ENCODE results near the gene PRPF19.

PRPF19 gene

DNA sequence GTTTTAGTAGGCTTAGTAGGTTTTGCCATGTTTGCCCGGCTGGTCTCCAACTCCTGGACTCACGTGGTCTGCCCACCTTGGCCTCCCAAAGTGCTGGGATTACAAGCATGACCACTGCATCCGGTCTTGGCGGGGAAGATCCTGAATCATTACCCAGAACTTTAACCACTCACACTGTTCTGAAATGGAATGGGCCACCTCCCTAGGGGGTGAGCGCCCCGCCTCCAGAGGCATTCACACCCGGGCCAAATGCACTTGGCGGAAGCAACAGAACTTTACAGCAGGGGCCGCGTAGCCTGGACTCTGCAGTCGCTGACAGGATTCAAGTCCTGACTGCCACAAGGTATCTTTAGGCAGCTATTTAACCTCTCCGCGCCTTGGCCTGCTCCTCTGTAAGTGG is 59.1 kb downstream of the PRPF19 start:
- Histone ChIP-seq H4K20me1 (ENCODE audit: insufficient read depth, low read length, poor library complexity, severe bottlenecking) (no peaks in the 10 kb centered on the region), H3K27me3 (ENCODE audit: insufficient read depth, low read length, poor library complexity, severe bottlenecking) (no peaks in the 10 kb centered on the region), H3K4me1 (ENCODE audit: insufficient read depth, low read length, poor library complexity, severe bottlenecking) (peaks cover 64% of the 10 kb centered on the region), H3K79me2 (ENCODE audit: insufficient read depth, low read length) (peaks cover 78% of the 10 kb centered on the region), H3F3A (ENCODE audit: low read depth) (no peaks in the 10 kb centered on the region), H3K9ac (ENCODE audit: low read depth, low read length, poor library complexity, severe bottlenecking) (peak overlapping the region; percentile 54), H3K9me2 (replicated peaks; ENCODE audit: low read depth, low read length) (no peaks in the 10 kb centered on the region), H2AFZ (ENCODE audit: low read length) (no peak overlapping the region), H3K36me3 (ENCODE audit: insufficient read depth, low read length) (peaks cover 20% of the 10 kb centered on the region; the same call in 1 of the 2 replicates), H3K4me2 (ENCODE audit: low read depth, low read length, poor library complexity, severe bottlenecking) (peak overlapping the region; percentile 67), H3K4me3 (ENCODE audit: low read length, poor library complexity, severe bottlenecking) (no peak overlapping the region), H3K9me3 (ENCODE audit: insufficient read depth, low read depth, low read length) (no peaks in the 10 kb centered on the region)
- TF ChIP-seq, protein P1, sequence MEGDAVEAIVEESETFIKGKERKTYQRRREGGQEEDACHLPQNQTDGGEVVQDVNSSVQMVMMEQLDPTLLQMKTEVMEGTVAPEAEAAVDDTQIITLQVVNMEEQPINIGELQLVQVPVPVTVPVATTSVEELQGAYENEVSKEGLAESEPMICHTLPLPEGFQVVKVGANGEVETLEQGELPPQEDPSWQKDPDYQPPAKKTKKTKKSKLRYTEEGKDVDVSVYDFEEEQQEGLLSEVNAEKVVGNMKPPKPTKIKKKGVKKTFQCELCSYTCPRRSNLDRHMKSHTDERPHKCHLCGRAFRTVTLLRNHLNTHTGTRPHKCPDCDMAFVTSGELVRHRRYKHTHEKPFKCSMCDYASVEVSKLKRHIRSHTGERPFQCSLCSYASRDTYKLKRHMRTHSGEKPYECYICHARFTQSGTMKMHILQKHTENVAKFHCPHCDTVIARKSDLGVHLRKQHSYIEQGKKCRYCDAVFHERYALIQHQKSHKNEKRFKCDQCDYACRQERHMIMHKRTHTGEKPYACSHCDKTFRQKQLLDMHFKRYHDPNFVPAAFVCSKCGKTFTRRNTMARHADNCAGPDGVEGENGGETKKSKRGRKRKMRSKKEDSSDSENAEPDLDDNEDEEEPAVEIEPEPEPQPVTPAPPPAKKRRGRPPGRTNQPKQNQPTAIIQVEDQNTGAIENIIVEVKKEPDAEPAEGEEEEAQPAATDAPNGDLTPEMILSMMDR (conservative IDR thresholded peaks at IDR 0.05; ENCODE audit: low read length) = no peak
- no peak for TF ChIP-seq EZH2phosphoT487 (IDR thresholded peaks at IDR 0.05; ENCODE audit: borderline replicate concordance)

DNA sequence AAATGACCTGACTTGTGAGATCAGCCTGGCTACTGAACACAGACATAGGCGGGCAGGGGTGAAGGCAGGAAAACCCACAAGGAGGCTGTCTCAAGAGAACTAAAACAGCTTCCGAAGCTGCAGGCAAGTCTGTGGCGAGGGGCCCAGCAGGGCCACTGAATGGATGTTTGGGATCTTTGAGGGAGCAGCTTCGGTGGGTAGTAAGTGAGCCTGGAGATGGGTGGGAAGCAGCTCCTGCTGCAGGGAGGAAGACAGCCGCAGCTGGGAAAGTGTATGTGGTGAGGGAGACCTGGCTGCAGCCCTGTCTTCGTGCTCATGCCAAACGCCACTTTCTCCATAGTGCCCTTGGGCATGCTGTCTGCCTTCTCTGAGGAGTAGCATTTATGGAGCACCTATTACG is 61.0 kb downstream of the PRPF19 start:
- no peaks in the 10 kb centered on the region for H3K9me2 ChIP-seq (replicated peaks; ENCODE audit: low read depth, low read length)
- no peak for TF ChIP-seq EZH2phosphoT487 (IDR thresholded peaks at IDR 0.05; ENCODE audit: borderline replicate concordance)
- TF ChIP-seq, protein P1 (conservative IDR thresholded peaks at IDR 0.05; ENCODE audit: low read length) = no peak
- H3K36me3 ChIP-seq (ENCODE audit: insufficient read depth, low read length) = peaks cover 4% of the 10 kb centered on the region; the same call in 1 of the 2 replicates
- peaks cover 72% of the 10 kb centered on the region for H3K4me1 ChIP-seq (ENCODE audit: insufficient read depth, low read length, poor library complexity, severe bottlenecking)
- peaks cover 62% of the 10 kb centered on the region for H3K79me2 ChIP-seq (ENCODE audit: insufficient read depth, low read length)
- H2AFZ ChIP-seq (ENCODE audit: low read length) = no peak overlapping the region
- H3K4me2 ChIP-seq (ENCODE audit: low read depth, low read length, poor library complexity, severe bottlenecking) = peak overlapping the region; percentile 88
- H3K4me3 ChIP-seq (ENCODE audit: low read length, poor library complexity, severe bottlenecking) = peak overlapping the region; percentile 96
- no peaks in the 10 kb centered on the region for H3F3A ChIP-seq (ENCODE audit: low read depth)
- H4K20me1 ChIP-seq (ENCODE audit: insufficient read depth, low read length, poor library complexity, severe bottlenecking) = no peaks in the 10 kb centered on the region
- no peaks in the 10 kb centered on the region for H3K27me3 ChIP-seq (ENCODE audit: insufficient read depth, low read length, poor library complexity, severe bottlenecking)
- H3K9ac ChIP-seq (ENCODE audit: low read depth, low read length, poor library complexity, severe bottlenecking) = peak overlapping the region; percentile 85
- H3K9me3 ChIP-seq (ENCODE audit: insufficient read depth, low read depth, low read length) = no peaks in the 10 kb centered on the region

DNA sequence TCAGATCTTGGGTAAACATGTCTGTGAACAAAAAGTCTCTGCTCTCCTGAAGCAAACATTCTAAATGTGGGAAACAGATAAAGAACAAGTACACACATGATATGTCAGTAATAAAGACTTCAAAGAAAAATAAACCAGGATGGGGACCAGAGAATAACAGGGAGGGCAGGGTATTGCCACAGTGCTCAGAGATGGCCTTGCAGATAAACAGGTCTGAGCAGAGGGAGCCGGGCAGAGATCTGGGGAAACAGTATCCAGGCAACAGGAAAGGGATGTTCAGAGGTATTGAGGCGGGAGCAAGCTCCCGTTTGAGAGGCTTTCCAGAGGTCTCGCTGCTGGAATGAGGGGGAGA is 61.5 kb downstream of the PRPF19 start:
- H3K36me3 ChIP-seq (ENCODE audit: insufficient read depth, low read length) = peaks cover under 1% of the 10 kb centered on the region; the same call in 1 of the 2 replicates
- H3K4me2 ChIP-seq (ENCODE audit: low read depth, low read length, poor library complexity, severe bottlenecking) = peak overlapping the region; percentile 88
- H3K79me2 ChIP-seq (ENCODE audit: insufficient read depth, low read length) = peaks cover 58% of the 10 kb centered on the region
- peak overlapping the region; percentile 96 for H3K4me3 ChIP-seq (ENCODE audit: low read length, poor library complexity, severe bottlenecking)
- no peaks in the 10 kb centered on the region for H3F3A ChIP-seq (ENCODE audit: low read depth)
- H3K9me2 ChIP-seq (replicated peaks; ENCODE audit: low read depth, low read length) = no peaks in the 10 kb centered on the region
- no peak for TF ChIP-seq EZH2phosphoT487 (IDR thresholded peaks at IDR 0.05; ENCODE audit: borderline replicate concordance)
- TF ChIP-seq, protein P1 (conservative IDR thresholded peaks at IDR 0.05; ENCODE audit: low read length) = no peak
- peaks cover 67% of the 10 kb centered on the region for H3K4me1 ChIP-seq (ENCODE audit: insufficient read depth, low read length, poor library complexity, severe bottlenecking)
- no peak overlapping the region for H2AFZ ChIP-seq (ENCODE audit: low read length)
- peak overlapping the region; percentile 85 for H3K9ac ChIP-seq (ENCODE audit: low read depth, low read length, poor library complexity, severe bottlenecking)
- H3K9me3 ChIP-seq (ENCODE audit: insufficient read depth, low read depth, low read length) = no peaks in the 10 kb centered on the region
- H4K20me1 ChIP-seq (ENCODE audit: insufficient read depth, low read length, poor library complexity, severe bottlenecking) = no peaks in the 10 kb centered on the region
- H3K27me3 ChIP-seq (ENCODE audit: insufficient read depth, low read length, poor library complexity, severe bottlenecking) = no peaks in the 10 kb centered on the region
